HepG2 (cell line): ENCODE data around the gene ADGRG6. TPM values are rescaled to one million over a fixed set of nuclear protein-coding genes. Genes with fewer than 3 reads are reported as not detected.

Source experiments
- DMAP1 ChIP-seq: IDR thresholded peaks from 2 replicates; pipeline ENCODE4 v1.6.1; 2016
- FOSL2 ChIP-seq: sonication (generic); formaldehyde crosslinking; IDR thresholded peaks from 2 replicates; pipeline ENCODE4 v1.4.0; 2020; ENCODE audit warnings: missing genetic modification reagents
- HNF4G ChIP-seq, 2 experiments: sonication (generic) in 1 of 2; formaldehyde crosslinking in 1 of 2; IDR thresholded peaks; 2 replicates each; pipeline versions ENCODE4 v1.4.0 to v1.6.1; 2011 to 2020; ENCODE audit warnings: borderline replicate concordance in 2 of 2, low read depth in 2 of 2, mild to moderate bottlenecking in 2 of 2, low read length in 1 of 2, missing genetic modification reagents in 1 of 2, moderate library complexity in 1 of 2
- HOXA3 ChIP-seq: sonication (generic); formaldehyde crosslinking; IDR thresholded peaks from 2 replicates; pipeline ENCODE4 v1.5.0; 2020; ENCODE audit warnings: missing genetic modification reagents
- LCORL ChIP-seq, 2 experiments: fragments of 450-650 bp in 1 of 2; sonication (generic) in 1 of 2; formaldehyde crosslinking in 1 of 2; IDR thresholded peaks; 2 replicates each; pipeline versions ENCODE4 v1.5.0 to v1.6.1; 2017 to 2020; ENCODE audit warnings: antibody characterized with exemption in 1 of 2, missing genetic modification reagents in 1 of 2
- RAD51 ChIP-seq: fragments of 450-650 bp; IDR thresholded peaks from 2 replicates; pipeline ENCODE4 v1.6.1; 2016; ENCODE audit warnings: borderline replicate concordance
- ZNF230 ChIP-seq: sonication (generic); formaldehyde crosslinking; IDR thresholded peaks from 2 replicates; pipeline ENCODE4 v1.4.0; 2020; ENCODE audit warnings: mild to moderate bottlenecking, missing genetic modification reagents
- ZNF431 ChIP-seq: sonication (generic); formaldehyde crosslinking; IDR thresholded peaks from 2 replicates; pipeline ENCODE4 v1.9.0; 2022; ENCODE audit warnings: missing genetic modification reagents, low read depth, mild to moderate bottlenecking, borderline replicate concordance
- ZNF788 ChIP-seq: sonication (generic); formaldehyde crosslinking; IDR thresholded peaks from 2 replicates; pipeline ENCODE4 v1.5.0; 2020; ENCODE audit warnings: mild to moderate bottlenecking, missing genetic modification reagents, borderline replicate concordance
- polyA plus RNA-seq, 8 experiments: library from polyadenylated mRNA; depleted of rRNA in 3 of 8; stranded (reverse) in 7 of 8; unstranded in 1 of 8; fragments of >200 nt; fragmentation: Illumina TruSeq in 4 of 8; extraction: Trizol in 4 of 8; gene quantifications; 2 replicates each; pipeline versions ENCODE4 v1.2.1 to v1.2.3, GENCODE V29; 2011 to 2016; ENCODE audit warnings: low read depth in 4 of 8, missing spikeins in 1 of 8, mixed read lengths in 1 of 8; ENCODE audit not compliant: insufficient read depth in 1 of 8
- total RNA-seq, 5 experiments: library from RNA; depleted of rRNA; stranded (reverse); fragments of >200 nt; fragmentation: Illumina TruSeq; extraction: Trizol; gene quantifications; 2 replicates each; pipeline ENCODE4 v1.2.3, GENCODE V29; 2016; ENCODE audit warnings: low read depth in 1 of 5
- TF ChIP-seq, protein P1 (sequence below): sonication (generic); formaldehyde crosslinking; conservative IDR thresholded peaks from 2 replicates; pipeline ENCODE4 v1.4.0; 2020; ENCODE audit warnings: missing genetic modification reagents
- TF ChIP-seq, protein P2 (sequence below): sonication (generic); formaldehyde crosslinking; IDR thresholded peaks from 2 replicates; pipeline ENCODE4 v1.8.1; 2022; ENCODE audit warnings: mild to moderate bottlenecking, missing genetic modification reagents

The ADGRG6 gene
- total and polyA plus RNA-seq, 2 of the 13 experiments (the other 11 are each of a cell fraction or from before 2014, with no cell fraction given), result 129 to 249 TPM

DNA sequence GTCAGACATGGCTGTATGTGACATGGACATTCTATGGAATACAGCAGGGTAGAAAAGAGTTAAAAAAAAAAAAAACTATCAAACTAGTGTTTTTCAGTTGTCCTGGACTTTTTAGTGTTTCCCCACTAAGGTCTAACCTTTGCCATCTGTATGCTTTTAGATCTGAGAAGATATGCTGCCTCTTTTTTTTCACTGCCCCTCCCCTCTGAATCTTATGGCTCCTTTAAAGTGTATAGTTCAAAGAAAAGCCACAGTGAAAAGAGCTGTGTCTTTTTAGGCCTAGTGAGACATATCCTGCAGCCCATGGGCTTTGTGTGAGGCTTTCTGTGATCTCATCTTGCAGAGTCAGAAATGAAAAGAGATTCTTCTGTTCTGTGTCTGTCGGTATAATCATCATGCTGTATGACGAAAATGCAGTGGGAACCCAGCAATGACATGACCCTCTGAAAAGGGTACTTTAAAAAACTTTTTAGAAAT lies 29.3 kb downstream of the ADGRG6 start (continued):
- TF ChIP-seq, protein P1, sequence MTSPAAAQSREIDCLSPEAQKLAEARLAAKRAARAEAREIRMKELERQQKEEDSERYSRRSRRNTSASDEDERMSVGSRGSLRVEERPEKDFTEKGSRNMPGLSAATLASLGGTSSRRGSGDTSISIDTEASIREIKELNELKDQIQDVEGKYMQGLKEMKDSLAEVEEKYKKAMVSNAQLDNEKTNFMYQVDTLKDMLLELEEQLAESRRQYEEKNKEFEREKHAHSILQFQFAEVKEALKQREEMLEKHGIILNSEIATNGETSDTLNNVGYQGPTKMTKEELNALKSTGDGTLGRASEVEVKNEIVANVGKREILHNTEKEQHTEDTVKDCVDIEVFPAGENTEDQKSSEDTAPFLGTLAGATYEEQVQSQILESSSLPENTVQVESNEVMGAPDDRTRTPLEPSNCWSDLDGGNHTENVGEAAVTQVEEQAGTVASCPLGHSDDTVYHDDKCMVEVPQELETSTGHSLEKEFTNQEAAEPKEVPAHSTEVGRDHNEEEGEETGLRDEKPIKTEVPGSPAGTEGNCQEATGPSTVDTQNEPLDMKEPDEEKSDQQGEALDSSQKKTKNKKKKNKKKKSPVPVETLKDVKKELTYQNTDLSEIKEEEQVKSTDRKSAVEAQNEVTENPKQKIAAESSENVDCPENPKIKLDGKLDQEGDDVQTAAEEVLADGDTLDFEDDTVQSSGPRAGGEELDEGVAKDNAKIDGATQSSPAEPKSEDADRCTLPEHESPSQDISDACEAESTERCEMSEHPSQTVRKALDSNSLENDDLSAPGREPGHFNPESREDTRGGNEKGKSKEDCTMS, result no peak
- TF ChIP-seq HOXA3 (CRISPR knock-in tag) (peak; percentile 87), FOSL2 (CRISPR knock-in tag) (peak; percentile 70), RAD51 (no peak), HNF4G (IDR thresholded peaks at IDR 0.05; ENCODE audit: borderline replicate concordance, low read depth, low read length) (peak; percentile 74; the same call in 1 of the 2 replicates), HNF4G (CRISPR knock-in tag; IDR thresholded peaks at IDR 0.05; ENCODE audit: borderline replicate concordance, low read depth) (peak; percentile 39; the same call in 1 of the 2 replicates), LCORL (IDR thresholded peaks at IDR 0.05) (no peak), LCORL (CRISPR knock-in tag; IDR thresholded peaks at IDR 0.05) (peak; percentile 42; the same call in 1 of the 2 replicates), ZNF431 (CRISPR knock-in tag) (no peak; the same call in 1 of the 2 replicates), DMAP1 (CRISPR knock-in tag) (peak; percentile 73; the same call in 1 of the 2 replicates), ZNF230 (CRISPR knock-in tag) (no peak), ZNF788 (no peak)
- TF ChIP-seq, protein P2, sequence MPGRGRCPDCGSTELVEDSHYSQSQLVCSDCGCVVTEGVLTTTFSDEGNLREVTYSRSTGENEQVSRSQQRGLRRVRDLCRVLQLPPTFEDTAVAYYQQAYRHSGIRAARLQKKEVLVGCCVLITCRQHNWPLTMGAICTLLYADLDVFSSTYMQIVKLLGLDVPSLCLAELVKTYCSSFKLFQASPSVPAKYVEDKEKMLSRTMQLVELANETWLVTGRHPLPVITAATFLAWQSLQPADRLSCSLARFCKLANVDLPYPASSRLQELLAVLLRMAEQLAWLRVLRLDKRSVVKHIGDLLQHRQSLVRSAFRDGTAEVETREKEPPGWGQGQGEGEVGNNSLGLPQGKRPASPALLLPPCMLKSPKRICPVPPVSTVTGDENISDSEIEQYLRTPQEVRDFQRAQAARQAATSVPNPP (CRISPR knock-in tag), result 0 out of 2 replicates have a peak, but pooled peaks have one; percentile 13
- TF ChIP-seq, all 625 proteins: peak for 183
